Stomach (tissue), 9 donors: ENCODE results near the gene NTF3. TPM values are rescaled to one million over a fixed set of nuclear protein-coding genes. Genes with fewer than 3 reads are reported as not detected.
A peak's percentile ranks its signal among the peaks of the same experiment; 100 is the strongest.

Source experiments
- DNase-seq, 2 donors: peaks; one replicate each; pipeline versions ENCODE4 v3.0.0 to v3.0.0-alpha.2; 2013 to 2019
- H3K27ac ChIP-seq, 5 donors: fragments of 200-600 bp in 4 of 5; sonication (generic) in 4 of 5; one replicate each; pipeline ENCODE4 v1.5.1; 2013 to 2019; ENCODE audit warnings: mild to moderate bottlenecking in 1 of 5, moderate library complexity in 1 of 5
- H3K27me3 ChIP-seq, 3 donors: fragments of 200-600 bp; sonication (generic); one replicate each; pipeline ENCODE4 v1.5.1; 2017 to 2019; ENCODE audit warnings: mixed run types in 1 of 3
- H3K36me3 ChIP-seq, 4 donors: fragments of 200-600 bp; sonication (generic); 1 replicate in 3 of 4; 2 replicates in 1 of 4; pipeline ENCODE4 v1.5.1; 2016 to 2019
- H3K4me1 ChIP-seq, 4 donors: fragments of 200-600 bp; sonication (generic); one replicate each; pipeline ENCODE4 v1.5.1; 2016 to 2019
- H3K4me3 ChIP-seq, 4 donors: fragments of 200-600 bp; sonication (generic) in 3 of 4; one replicate each; pipeline ENCODE4 v1.5.1; 2016 to 2019; ENCODE audit warnings: mild to moderate bottlenecking in 1 of 4
- H3K9me3 ChIP-seq, 4 donors: fragments of 200-600 bp; sonication (generic); one replicate each; pipeline ENCODE4 v1.5.1; 2016 to 2019
- EP300 ChIP-seq: sonication (generic); formaldehyde crosslinking; IDR thresholded peaks from one replicate; pipeline ENCODE4 v1.6.1; 2017; ENCODE audit warnings: antibody characterized with exemption
- POLR2A ChIP-seq, 4 donors: fragments of 450-650 bp; IDR thresholded peaks; one replicate each; pipeline ENCODE4 v1.6.1; 2016; ENCODE audit warnings: antibody characterized with exemption in 4 of 4, control low read depth in 2 of 4, mild to moderate bottlenecking in 1 of 4, moderate library complexity in 1 of 4
- POLR2AphosphoS5 ChIP-seq, 3 donors: sonication (generic); formaldehyde crosslinking; IDR thresholded peaks; one replicate each; pipeline ENCODE4 v1.6.1; 2016; ENCODE audit warnings: antibody characterized with exemption in 3 of 3
- WGBS, 5 donors: extraction: QIAGEN DNeasy Blood & Tissue Kit in 3 of 5; methylation state at CpG; one replicate each; pipeline versions ENCODE4 v1.1.5 to v1.1.7; 2013 to 2018; 5-methylcytosine and 5-hydroxymethylcytosine counted together
- intact Hi-C: fragments of 100-400 bp; cut with DNase I; formaldehyde crosslinking; loops from one replicate; pipeline ENCODE4 v1.15.1; 2023; ENCODE audit warnings: low total_unique reads
- polyA plus RNA-seq, 3 donors: library from polyadenylated mRNA; stranded (reverse); fragments of 200-250 nt; gene quantifications; one replicate each; pipeline ENCODE4 v1.2.3, GENCODE V29; 2013
- total RNA-seq, 5 donors: library from RNA; depleted of rRNA; stranded (reverse); fragments of >200 nt; gene quantifications; one replicate each; pipeline versions ENCODE4 v1.1.0 to v1.2.3, GENCODE V29; 2014 to 2016
- TF ChIP-seq, protein P1 (sequence below), 7 experiments: fragments of 450-650 bp in 4 of 7; fragments of 200-600 bp in 3 of 7; sonication (generic) in 3 of 7; IDR thresholded peaks; one replicate each; pipeline ENCODE4 v1.5.1; 2016 to 2019; ENCODE audit warnings: antibody characterized with exemption in 7 of 7, control low read depth in 2 of 7, mild to moderate bottlenecking in 1 of 7
- donor health status: healthy with polysubstance abuse.
- donor health status: Bipolar disorder and iron deficiency.
- donor health status: healthy.

NTF3 gene
- total and polyA plus RNA-seq, 8 donors, result 0.87 to 7.3 (median 4.0) TPM; not detected in 3

DNA sequence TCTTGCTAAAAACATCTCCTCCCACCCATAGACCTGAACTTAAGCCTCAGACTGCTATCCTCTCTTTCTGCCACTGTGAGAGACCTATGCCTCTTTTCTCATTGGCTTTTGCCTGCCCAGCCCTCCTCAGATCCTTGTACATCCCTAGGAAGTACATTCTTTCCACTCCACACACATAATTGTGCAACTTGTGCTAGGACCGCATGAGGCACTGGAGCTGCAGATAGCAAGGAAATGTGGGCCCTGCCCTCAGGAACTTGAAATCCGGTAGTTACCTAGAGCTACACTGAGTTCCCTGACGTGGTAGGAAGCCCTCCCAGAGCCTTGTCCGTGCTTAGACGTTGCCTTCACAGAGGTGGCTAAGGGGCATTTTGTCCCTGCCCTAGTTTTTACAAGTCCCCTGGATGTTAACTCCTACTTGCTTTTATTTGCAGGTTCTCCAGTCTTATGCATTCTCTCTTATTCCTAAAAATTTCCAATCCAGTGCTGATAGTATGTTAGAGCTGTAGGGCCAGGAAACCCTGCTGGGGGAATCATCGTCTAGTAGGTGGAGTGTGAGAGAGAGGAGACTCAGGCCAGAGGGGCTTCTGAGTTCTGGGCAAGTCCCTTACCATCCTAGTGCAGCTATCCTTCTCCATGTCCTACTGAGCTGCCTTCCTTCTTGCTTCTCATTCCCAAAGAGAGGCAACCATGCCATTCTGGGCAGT lies 41.3 kb downstream of the NTF3 start:
- WGBS, 5 donors, result 55 to 74% (median 63%) methylated on average over 6 of the region's 6 CpGs
- intact Hi-C loops, result no loop called here

GRCh38 chr12:5473783-5474116 lies 41.8 kb downstream of the NTF3 start:
- WGBS, 5 donors, result 70 to 83% (median 79%) methylated on average over 2 of the region's 2 CpGs
- Histone ChIP-seq H3K27ac (no peak overlapping the region), H3K9me3 (no peaks in the 10 kb centered on the region), H3K4me3 (no peak overlapping the region), H3K36me3 (no peaks in the 10 kb centered on the region), H3K4me1 (peaks cover 0 to 7% (median 0%) of the 10 kb centered on the region in 4 donors), H3K27me3 (no peaks in the 10 kb centered on the region)
- intact Hi-C loops, result no loop called here
- no peak for DNase-seq
- TF ChIP-seq POLR2AphosphoS5 (IDR thresholded peaks at IDR 0.05) (no peak), POLR2A (IDR thresholded peaks at IDR 0.05) (no peak), EP300 (no peak)
- TF ChIP-seq, protein P1, sequence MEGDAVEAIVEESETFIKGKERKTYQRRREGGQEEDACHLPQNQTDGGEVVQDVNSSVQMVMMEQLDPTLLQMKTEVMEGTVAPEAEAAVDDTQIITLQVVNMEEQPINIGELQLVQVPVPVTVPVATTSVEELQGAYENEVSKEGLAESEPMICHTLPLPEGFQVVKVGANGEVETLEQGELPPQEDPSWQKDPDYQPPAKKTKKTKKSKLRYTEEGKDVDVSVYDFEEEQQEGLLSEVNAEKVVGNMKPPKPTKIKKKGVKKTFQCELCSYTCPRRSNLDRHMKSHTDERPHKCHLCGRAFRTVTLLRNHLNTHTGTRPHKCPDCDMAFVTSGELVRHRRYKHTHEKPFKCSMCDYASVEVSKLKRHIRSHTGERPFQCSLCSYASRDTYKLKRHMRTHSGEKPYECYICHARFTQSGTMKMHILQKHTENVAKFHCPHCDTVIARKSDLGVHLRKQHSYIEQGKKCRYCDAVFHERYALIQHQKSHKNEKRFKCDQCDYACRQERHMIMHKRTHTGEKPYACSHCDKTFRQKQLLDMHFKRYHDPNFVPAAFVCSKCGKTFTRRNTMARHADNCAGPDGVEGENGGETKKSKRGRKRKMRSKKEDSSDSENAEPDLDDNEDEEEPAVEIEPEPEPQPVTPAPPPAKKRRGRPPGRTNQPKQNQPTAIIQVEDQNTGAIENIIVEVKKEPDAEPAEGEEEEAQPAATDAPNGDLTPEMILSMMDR (IDR thresholded peaks at IDR 0.05), result no peak

More for the DNA sequence above, 41.3 kb downstream of the NTF3 start:
- peaks cover 0 to 7% (median 0%) of the 10 kb centered on the region in 4 donors for H3K4me1 ChIP-seq
- H3K27me3 ChIP-seq, result no peaks in the 10 kb centered on the region
- H3K27ac ChIP-seq, result no peak overlapping the region
- no peak overlapping the region for H3K4me3 ChIP-seq
- no peaks in the 10 kb centered on the region for H3K36me3 ChIP-seq
- no peak for TF ChIP-seq POLR2A (IDR thresholded peaks at IDR 0.05)
- peak in 1 of 3 donors; percentile 19 for TF ChIP-seq POLR2AphosphoS5 (IDR thresholded peaks at IDR 0.05)
- TF ChIP-seq, protein P1 (IDR thresholded peaks at IDR 0.05), result no peak
- no peaks in the 10 kb centered on the region for H3K9me3 ChIP-seq
- DNase-seq, result no peak

GRCh38 chr12:5476356-5476755 lies 44.4 kb downstream of the NTF3 start:
- H3K36me3 ChIP-seq, result no peaks in the 10 kb centered on the region
- H3K9me3 ChIP-seq, result no peaks in the 10 kb centered on the region
- TF ChIP-seq, protein P1 (IDR thresholded peaks at IDR 0.05), result no peak
- TF ChIP-seq POLR2A (IDR thresholded peaks at IDR 0.05) (no peak), POLR2AphosphoS5 (IDR thresholded peaks at IDR 0.05) (no peak), EP300 (no peak)
- WGBS, 5 donors, result 87 to 95% (median 91%) methylated on average over 6 of the region's 6 CpGs
- intact Hi-C loops, result no loop called here
- H3K27ac ChIP-seq, result no peak overlapping the region
- H3K4me3 ChIP-seq, result no peak overlapping the region
- H3K4me1 ChIP-seq, result peaks cover 0 to 7% (median 0%) of the 10 kb centered on the region in 4 donors
- H3K27me3 ChIP-seq, result peaks cover 0 to 5% (median 0%) of the 10 kb centered on the region in 3 donors
- DNase-seq, result no peak

DNA sequence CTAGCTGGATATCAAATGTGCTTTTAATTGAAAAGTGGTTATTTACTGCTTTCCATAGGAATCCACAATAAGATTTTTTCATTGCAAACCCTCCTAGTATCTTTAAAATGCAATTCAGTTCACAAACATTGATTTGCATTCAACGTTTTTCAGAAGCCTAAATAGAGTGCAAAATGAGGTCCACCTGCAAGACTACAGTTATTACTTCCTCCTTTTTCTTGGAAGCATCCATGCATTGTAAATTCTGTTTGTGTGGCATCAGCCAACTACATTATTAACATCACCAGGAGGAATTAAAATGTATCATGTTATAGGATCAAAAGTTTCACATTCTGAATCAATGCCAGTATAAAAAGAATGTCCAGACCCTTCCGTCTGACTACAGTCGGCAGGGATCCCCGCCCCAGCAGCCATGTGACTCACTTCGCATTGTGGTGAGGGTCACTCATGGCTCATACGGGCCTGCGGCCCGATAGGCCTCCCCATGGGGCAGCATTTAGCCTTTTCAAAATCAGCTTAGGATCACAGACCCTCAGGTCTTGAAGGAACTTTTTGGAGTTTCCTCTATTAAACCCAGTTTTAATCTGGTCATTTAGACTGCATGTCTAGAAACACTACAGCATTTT lies 46.3 kb downstream of the NTF3 start:
- DNase-seq, result no peak
- H3K9me3 ChIP-seq, result no peaks in the 10 kb centered on the region
- TF ChIP-seq POLR2AphosphoS5 (IDR thresholded peaks at IDR 0.05) (no peak), EP300 (no peak), POLR2A (IDR thresholded peaks at IDR 0.05) (no peak)
- TF ChIP-seq, protein P1 (IDR thresholded peaks at IDR 0.05), result no peak
- intact Hi-C loops, result no loop called here
- 59 to 68% (median 64%) methylated on average over 8 of the region's 8 CpGs for WGBS, 5 donors
- H3K27me3 ChIP-seq, result peaks cover 0 to 5% (median 0%) of the 10 kb centered on the region in 3 donors
- no peaks in the 10 kb centered on the region for H3K36me3 ChIP-seq
- H3K4me3 ChIP-seq, result no peak overlapping the region
- H3K27ac ChIP-seq, result no peak overlapping the region
- no peaks in the 10 kb centered on the region for H3K4me1 ChIP-seq
